Measurements from ENCODE around the gene SUMO1. TPM values are rescaled to one million over a fixed set of nuclear protein-coding genes. Genes with fewer than 3 reads are reported as not detected.
A peak's percentile ranks its signal among the peaks of the same experiment; 100 is the strongest.

Gene SUMO1
- total and polyA plus RNA-seq, 7 donors, result 56.2 to 191 (median 90.3) TPM

DNA sequence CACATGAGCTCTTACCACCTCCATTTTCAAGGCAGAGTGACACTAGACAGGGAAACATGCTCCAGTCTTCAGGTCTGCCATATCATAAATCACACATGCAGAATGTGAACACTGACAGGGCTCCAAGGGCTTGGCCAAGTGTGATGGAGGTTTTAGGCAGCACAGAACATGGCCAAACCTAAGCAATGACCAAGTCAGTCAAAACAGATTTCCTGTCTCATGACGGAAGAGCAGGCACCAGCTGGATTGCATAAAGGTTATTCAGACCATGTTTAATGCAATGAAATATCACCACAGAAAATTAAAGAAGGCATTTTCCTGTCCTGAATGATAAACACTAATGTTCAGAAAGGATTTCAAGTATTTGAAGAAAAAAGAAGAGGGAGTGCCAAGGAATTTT lies 72.5 kb downstream of the SUMO1 start:
- H3K27me3 ChIP-seq, result no peaks in the 10 kb centered on the region
- no peaks in the 10 kb centered on the region for H3K36me3 ChIP-seq
- WGBS, 2 donors, result 66 to 88% methylated on average over 1 of the region's 1 CpG
- TF ChIP-seq, protein P1, sequence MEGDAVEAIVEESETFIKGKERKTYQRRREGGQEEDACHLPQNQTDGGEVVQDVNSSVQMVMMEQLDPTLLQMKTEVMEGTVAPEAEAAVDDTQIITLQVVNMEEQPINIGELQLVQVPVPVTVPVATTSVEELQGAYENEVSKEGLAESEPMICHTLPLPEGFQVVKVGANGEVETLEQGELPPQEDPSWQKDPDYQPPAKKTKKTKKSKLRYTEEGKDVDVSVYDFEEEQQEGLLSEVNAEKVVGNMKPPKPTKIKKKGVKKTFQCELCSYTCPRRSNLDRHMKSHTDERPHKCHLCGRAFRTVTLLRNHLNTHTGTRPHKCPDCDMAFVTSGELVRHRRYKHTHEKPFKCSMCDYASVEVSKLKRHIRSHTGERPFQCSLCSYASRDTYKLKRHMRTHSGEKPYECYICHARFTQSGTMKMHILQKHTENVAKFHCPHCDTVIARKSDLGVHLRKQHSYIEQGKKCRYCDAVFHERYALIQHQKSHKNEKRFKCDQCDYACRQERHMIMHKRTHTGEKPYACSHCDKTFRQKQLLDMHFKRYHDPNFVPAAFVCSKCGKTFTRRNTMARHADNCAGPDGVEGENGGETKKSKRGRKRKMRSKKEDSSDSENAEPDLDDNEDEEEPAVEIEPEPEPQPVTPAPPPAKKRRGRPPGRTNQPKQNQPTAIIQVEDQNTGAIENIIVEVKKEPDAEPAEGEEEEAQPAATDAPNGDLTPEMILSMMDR (IDR thresholded peaks at IDR 0.05), result no peak
- TF ChIP-seq POLR2AphosphoS5 (IDR thresholded peaks at IDR 0.05) (no peak), POLR2A (IDR thresholded peaks at IDR 0.05) (no peak)
- intact Hi-C loops (cut with DNase I), result no loop called here
- peaks cover 0 to 14% (median 6%) of the 10 kb centered on the region in 4 donors for H3K4me1 ChIP-seq
- H3K4me3 ChIP-seq, result no peak overlapping the region
- H3K9me3 ChIP-seq, result no peaks in the 10 kb centered on the region
- H3K27ac ChIP-seq, result no peak overlapping the region
- DNase-seq, result no peak

DNA sequence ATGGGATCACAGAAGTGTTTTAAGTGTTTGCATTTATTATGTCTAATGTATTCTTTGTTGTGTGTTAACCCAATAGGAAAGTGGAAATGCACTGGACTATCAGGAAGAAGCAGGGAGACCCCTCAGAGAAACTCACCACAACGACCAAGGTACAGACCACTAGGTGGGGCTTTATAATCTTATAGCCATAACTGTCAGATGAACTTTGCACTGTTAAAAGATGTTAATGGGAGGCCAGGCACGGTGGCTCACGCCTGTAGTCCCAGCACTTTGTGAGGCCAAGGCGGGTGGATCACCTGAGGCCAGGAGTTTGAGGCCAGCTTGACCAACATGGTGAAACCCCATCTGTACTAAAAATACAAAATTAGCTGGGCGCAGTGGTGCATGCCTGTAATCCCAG lies 73.2 kb downstream of the SUMO1 start:
- TF ChIP-seq POLR2AphosphoS5 (IDR thresholded peaks at IDR 0.05), result no peak
- no peak for TF ChIP-seq EP300 (IDR thresholded peaks at IDR 0.05)
- WGBS, 2 donors, result 46 to 67% methylated on average over 5 of the region's 5 CpGs
- no peak for DNase-seq
- Histone ChIP-seq H3K27me3 (no peaks in the 10 kb centered on the region), H3K4me3 (no peak overlapping the region), H3K36me3 (no peaks in the 10 kb centered on the region), H3K4me1 (peaks cover 0 to 17% (median 9%) of the 10 kb centered on the region in 4 donors), H3K9me3 (no peaks in the 10 kb centered on the region), H3K27ac (no peak overlapping the region)
- intact Hi-C loops (cut with DNase I), result no loop called here

DNA sequence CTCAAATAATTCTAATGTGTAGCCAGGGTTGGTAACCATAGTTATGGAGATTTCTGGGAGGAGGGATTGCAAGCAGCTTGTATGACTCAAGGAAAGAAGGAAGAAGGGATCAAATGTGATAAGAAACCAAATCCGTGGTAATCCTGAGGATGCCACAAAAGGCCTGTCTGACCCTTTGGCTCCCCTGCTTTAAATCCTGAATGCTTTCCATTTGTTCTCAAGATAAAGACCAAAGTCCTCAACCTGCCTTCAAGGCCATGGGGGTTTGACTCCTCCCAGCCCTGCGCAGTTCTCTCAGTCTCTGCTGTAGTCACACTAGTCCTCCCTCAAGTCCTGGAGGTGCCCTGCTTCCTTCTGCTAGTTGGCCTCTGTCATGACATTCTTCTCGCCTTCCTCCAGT lies 74.0 kb downstream of the SUMO1 start:
- H3K4me3 ChIP-seq, result no peak overlapping the region
- peaks cover 0 to 17% (median 9%) of the 10 kb centered on the region in 4 donors for H3K4me1 ChIP-seq
- H3K27ac ChIP-seq, result no peak overlapping the region
- 71 to 83% methylated on average over 3 of the region's 3 CpGs for WGBS, 2 donors
- H3K27me3 ChIP-seq, result no peaks in the 10 kb centered on the region
- H3K9me3 ChIP-seq, result no peaks in the 10 kb centered on the region
- TF ChIP-seq POLR2AphosphoS5 (IDR thresholded peaks at IDR 0.05), result no peak
- TF ChIP-seq, protein P1 (IDR thresholded peaks at IDR 0.05), result no peak
- TF ChIP-seq EP300 (IDR thresholded peaks at IDR 0.05), result no peak
- TF ChIP-seq POLR2A (IDR thresholded peaks at IDR 0.05), result no peak
- no peak for DNase-seq
- no peaks in the 10 kb centered on the region for H3K36me3 ChIP-seq
- intact Hi-C loops (cut with DNase I), result no loop called here

GRCh38 chr2:202161151-202161835 lies 77.1 kb downstream of the SUMO1 start:
- peak in 1 of 4 donors; percentile 9 for TF ChIP-seq EP300 (IDR thresholded peaks at IDR 0.05)
- TF ChIP-seq POLR2A (IDR thresholded peaks at IDR 0.05), result no peak
- TF ChIP-seq POLR2AphosphoS5 (IDR thresholded peaks at IDR 0.05), result peak in 3 of 4 donors; percentile 39 to 59 (median 53)
- TF ChIP-seq, protein P1 (IDR thresholded peaks at IDR 0.05), result no peak
- H3K4me1 ChIP-seq, result peaks cover 0 to 17% (median 9%) of the 10 kb centered on the region in 4 donors
- intact Hi-C loops (cut with DNase I), result no loop called here
- H3K36me3 ChIP-seq, result no peaks in the 10 kb centered on the region
- H3K9me3 ChIP-seq, result no peaks in the 10 kb centered on the region
- no peak for DNase-seq
- H3K27me3 ChIP-seq, result no peaks in the 10 kb centered on the region
- H3K4me3 ChIP-seq, result no peak overlapping the region
- WGBS, 2 donors, result 61 to 90% methylated on average over 8 of the region's 8 CpGs
- peak overlapping the region in 2 of 4 donors; percentile 49 to 60 for H3K27ac ChIP-seq

GRCh38 chr2:202158796-202159195 lies 79.6 kb downstream of the SUMO1 start:
- H3K27ac ChIP-seq, result no peak overlapping the region
- no peak overlapping the region for H3K4me3 ChIP-seq
- no peaks in the 10 kb centered on the region for H3K27me3 ChIP-seq
- no peaks in the 10 kb centered on the region for H3K9me3 ChIP-seq
- H3K4me1 ChIP-seq, result peaks cover 0 to 29% (median 15%) of the 10 kb centered on the region in 4 donors
- TF ChIP-seq EP300 (IDR thresholded peaks at IDR 0.05) (no peak), POLR2AphosphoS5 (IDR thresholded peaks at IDR 0.05) (no peak)
- TF ChIP-seq, protein P1 (IDR thresholded peaks at IDR 0.05), result peak in 1 of 4 experiments; percentile 12
- no peaks in the 10 kb centered on the region for H3K36me3 ChIP-seq
- 37 to 70% methylated on average over 5 of the region's 5 CpGs for WGBS, 2 donors
- intact Hi-C loops (cut with DNase I), result no loop called here
- no peak for DNase-seq
